Duodenal mucosa (tissue), 2 donors: ENCODE results near the gene ATP4B.

ENCODE experiments used
- H3K27ac ChIP-seq: one replicate; pipeline ENCODE4 v1.7.0; 2013; ENCODE audit warnings: low read depth, low read length
- H3K27me3 ChIP-seq, 2 donors: one replicate each; pipeline ENCODE4 v1.7.0; 2013; ENCODE audit warnings: low read length in 2 of 2, control low read depth in 1 of 2; ENCODE audit not compliant: insufficient read depth in 2 of 2, control insufficient read depth in 1 of 2
- H3K36me3 ChIP-seq, 2 donors: one replicate each; pipeline ENCODE4 v1.7.0; 2013; ENCODE audit warnings: low read length in 2 of 2, control low read depth in 1 of 2; ENCODE audit not compliant: insufficient read depth in 2 of 2, control insufficient read depth in 1 of 2
- H3K4me1 ChIP-seq, 2 donors: one replicate each; pipeline ENCODE4 v1.7.0; 2013; ENCODE audit warnings: low read length in 2 of 2, control low read depth in 1 of 2; ENCODE audit not compliant: insufficient read depth in 2 of 2, control insufficient read depth in 1 of 2
- H3K4me3 ChIP-seq, 2 donors: one replicate each; pipeline ENCODE4 v1.7.0; 2013; ENCODE audit warnings: low read length in 2 of 2, low read depth in 1 of 2
- H3K9ac ChIP-seq, 2 donors: one replicate each; pipeline ENCODE4 v1.7.0; 2013; ENCODE audit warnings: low read length in 2 of 2, low read depth in 1 of 2
- H3K9me3 ChIP-seq, 2 donors: one replicate each; pipeline ENCODE4 v1.7.0; 2013; ENCODE audit warnings: low read length in 2 of 2, control low read depth in 1 of 2; ENCODE audit not compliant: control insufficient read depth in 1 of 2

Gene ATP4B

DNA sequence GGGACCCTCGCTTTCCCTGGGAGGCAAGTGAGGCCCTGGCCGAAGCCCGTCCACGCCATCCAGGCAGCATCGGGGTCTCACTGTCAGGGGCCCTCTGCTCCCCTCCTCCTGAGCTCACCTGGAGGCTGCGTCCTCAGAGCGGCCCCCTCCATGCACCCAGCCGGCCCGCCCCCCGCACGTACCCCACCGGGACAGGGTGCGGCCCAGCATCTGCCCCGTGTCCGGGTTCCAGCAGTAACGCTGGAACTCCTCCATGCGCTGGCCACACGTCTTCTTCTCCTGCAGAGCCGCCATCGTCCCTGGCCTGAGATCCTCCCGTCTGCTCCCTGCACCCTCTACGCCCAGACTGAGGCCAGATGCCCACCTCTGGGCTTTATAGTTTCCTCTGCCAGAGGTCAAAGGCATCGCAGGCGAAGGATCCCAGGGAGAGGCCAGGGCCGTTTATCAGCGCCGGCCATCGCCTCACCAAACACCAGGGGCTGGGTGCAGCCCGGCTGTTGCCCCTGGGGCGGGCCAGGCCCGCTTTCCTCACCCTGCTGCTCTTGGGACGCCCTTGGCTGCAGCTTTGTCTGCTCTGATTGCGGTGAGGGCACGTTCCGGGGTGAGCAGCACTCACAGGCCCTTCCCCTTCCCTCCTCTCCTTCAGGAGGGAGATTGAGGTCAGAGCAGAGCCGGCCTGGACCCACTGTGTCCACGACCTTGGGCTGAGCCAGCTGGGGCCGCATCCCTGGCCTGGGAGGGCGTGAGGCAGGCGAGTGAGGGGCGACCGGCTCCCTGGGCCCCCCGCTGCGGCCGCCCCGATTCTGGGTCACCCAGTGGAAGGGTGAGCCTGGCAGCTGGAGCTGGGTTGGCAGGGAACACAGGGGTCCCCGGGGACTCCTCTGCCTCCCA, at the start of gene ATP4B:
Gene ATP4B, minus strand, starts transcription at position 348 of the 891 bp plus-strand sequence. Its CDS starts 54 bp downstream, at position 294.
- Histone ChIP-seq H3K36me3 (no peaks in the 10 kb centered on the region), H3K27me3 (no peaks in the 10 kb centered on the region), H3K4me1 (peaks cover 0 to 6% of the 10 kb centered on the region in 2 donors), H3K9ac (no peak within 1 kb of the TSS), H3K27ac (no peak within 1 kb of the TSS), H3K9me3 (peaks cover 0 to 7% of the 10 kb centered on the region in 2 donors), H3K4me3 (no peak within 1 kb of the TSS)

DNA sequence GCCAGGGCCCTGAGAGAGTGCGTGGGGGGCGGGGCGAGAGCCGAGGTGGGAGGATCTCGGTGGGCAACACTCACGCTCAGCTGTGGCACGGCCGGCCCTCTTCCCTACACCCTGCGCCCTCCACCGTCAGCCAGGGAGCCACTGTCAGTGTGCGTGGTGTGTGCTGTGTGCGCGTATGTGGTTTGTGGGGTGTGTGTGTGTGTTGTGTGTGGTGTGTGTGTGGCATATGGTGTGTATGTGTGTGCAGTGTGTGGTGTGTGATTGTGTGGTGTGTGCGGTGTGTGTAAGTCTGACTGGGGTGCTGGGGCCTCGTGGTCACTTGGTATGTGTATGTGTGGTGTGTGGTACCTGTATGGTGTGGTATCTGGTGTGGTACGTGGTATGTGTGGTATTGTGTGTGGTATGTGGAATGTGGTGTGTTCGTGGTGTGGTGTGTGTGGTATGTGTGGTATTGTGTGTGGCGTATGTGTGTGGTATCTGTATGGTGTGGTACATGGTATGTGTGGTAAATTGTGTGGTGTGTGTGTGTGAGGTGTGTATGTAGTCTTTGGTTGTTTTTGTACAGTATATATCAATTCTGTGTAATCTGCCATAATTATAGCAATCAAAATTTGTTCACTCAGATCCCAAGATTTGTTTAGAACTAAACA, 14.1 kb upstream of the ATP4B start:
- Histone ChIP-seq H3K27me3 (peaks cover 0 to 4% of the 10 kb centered on the region in 2 donors), H3K4me3 (no peak overlapping the region), H3K9ac (no peak overlapping the region), H3K9me3 (no peaks in the 10 kb centered on the region), H3K36me3 (no peaks in the 10 kb centered on the region), H3K4me1 (no peaks in the 10 kb centered on the region), H3K27ac (no peak overlapping the region)

DNA sequence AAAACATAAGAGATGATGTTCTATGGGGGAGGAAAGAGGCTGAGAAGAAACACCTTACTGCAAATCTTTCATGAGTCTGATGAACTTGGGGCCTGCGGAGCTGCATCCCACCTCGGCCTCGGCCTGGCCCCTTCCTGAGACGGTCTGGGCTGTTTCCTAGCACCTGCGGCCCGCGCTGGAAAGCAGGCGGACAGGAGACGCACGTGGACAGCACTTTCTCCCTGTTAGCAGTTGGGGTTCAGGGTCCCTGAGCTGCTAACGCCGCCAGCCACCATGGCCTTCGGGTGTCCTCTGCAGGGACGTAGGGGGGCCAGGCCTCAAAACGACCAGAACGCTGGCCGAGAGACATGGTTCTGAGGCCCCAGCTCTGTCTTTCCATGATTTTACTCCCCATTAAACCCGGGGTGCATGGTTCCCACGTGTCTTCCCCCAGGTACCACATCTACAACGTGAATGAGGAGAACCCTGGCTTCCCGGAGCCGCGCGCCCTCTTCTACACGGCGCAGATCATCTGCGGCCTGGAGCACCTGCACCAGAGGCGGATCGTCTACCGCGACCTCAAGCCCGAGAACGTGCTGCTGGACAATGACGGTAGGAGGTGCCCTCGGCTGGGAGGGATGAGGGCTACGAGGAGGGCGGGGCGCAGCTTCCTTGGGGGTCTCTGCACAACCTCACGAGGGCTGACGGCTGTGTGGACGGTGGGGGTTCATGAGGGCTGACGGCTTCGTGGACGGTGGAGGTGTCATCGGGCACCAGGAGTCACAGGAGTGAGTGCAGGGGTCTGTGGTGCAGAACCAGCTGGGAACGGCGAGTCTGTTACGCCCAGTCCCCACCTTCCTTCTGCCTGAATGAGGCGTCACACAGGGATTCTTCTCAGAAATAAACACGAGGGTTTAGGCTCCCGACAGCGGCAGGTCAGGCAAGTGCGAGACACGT, 13.3 kb upstream of the ATP4B start:
- Histone ChIP-seq H3K4me3 (no peak overlapping the region), H3K36me3 (no peaks in the 10 kb centered on the region), H3K27ac (no peak overlapping the region), H3K4me1 (no peaks in the 10 kb centered on the region), H3K9me3 (no peaks in the 10 kb centered on the region), H3K9ac (no peak overlapping the region), H3K27me3 (peaks cover 0 to 4% of the 10 kb centered on the region in 2 donors)

DNA sequence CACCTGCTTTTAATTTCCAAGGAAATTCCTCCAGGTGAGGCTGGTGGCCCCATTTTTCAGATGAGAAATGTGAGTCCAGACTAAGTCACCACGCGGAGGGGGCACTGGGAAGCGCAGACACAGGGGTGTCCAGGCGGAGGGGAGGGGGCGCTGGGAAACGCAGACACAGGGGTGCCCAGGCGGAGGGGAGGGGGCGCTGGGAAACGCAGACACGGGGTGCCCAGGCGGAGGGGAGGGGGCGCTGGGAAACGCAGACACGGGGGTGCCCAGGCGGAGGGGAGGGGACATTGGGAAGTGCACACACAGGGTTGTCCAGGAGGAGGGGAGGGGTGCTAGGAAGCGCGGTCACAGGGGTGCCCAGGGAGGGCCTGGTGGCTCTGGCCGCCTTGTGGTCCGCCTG, 12.5 kb upstream of the ATP4B start:
- Histone ChIP-seq H3K27me3 (peaks cover 0 to 4% of the 10 kb centered on the region in 2 donors), H3K4me3 (no peak overlapping the region), H3K9ac (no peak overlapping the region), H3K4me1 (no peaks in the 10 kb centered on the region), H3K36me3 (no peaks in the 10 kb centered on the region), H3K9me3 (no peaks in the 10 kb centered on the region), H3K27ac (no peak overlapping the region)

DNA sequence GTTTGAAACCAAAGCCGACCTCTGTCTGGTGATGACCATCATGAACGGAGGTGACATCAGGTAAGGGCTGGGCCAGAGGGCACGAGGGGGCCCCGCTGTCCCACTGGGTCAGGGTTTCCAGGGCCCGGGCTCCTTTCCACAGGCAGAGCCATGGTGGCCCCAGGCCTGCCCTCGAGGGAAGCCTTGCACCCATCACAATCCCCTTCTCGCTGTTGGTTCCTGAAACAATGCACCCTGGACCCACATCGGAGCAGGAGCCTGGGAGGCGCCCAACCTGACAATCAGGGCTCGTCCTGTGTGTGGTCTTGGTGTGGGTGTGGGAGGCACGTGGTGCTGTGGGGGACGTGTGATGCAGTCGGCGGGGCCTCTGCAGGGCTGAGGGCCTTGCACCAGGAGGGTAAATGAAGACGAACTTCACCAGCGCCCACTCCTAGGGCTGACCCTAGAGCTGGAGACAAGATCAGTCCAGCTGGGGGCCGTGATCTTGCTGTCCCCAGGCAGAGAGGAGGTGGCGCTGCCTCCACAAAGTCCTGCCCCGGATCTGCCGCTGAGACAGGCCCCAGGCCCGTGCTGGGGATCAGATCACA, 11.8 kb upstream of the ATP4B start:
- Histone ChIP-seq H3K27me3 (peaks cover 0 to 4% of the 10 kb centered on the region in 2 donors), H3K36me3 (no peaks in the 10 kb centered on the region), H3K4me1 (peaks cover 0 to under 1% of the 10 kb centered on the region in 2 donors), H3K4me3 (no peak overlapping the region), H3K9ac (no peak overlapping the region), H3K27ac (no peak overlapping the region), H3K9me3 (no peaks in the 10 kb centered on the region)

DNA sequence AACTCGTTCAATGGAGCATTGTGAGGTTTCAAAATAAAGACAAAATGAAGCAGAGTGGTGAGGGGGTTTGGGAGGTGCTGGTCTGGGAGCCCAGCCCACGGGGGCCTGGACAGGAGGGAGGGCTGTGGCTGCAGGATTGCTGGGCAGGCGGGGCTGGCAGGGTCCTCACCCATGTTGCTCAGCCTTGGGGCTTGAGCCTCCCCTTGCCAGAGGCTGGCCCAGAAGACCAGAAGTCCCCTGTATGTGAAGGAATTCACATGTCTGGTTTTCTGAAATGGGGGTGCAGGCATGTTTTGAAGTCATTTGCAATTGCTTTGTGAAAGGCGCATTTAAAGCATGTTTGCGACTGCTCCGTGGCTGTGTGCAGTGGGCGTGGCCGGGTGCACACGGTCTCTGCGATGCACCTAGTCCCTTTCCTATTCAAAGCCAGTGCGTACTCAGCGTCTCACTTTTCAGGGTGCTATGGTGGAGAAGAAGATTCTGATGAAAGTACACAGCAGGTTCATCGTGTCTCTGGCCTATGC, 11.3 kb upstream of the ATP4B start:
- H3K27ac ChIP-seq: no peak overlapping the region

DNA sequence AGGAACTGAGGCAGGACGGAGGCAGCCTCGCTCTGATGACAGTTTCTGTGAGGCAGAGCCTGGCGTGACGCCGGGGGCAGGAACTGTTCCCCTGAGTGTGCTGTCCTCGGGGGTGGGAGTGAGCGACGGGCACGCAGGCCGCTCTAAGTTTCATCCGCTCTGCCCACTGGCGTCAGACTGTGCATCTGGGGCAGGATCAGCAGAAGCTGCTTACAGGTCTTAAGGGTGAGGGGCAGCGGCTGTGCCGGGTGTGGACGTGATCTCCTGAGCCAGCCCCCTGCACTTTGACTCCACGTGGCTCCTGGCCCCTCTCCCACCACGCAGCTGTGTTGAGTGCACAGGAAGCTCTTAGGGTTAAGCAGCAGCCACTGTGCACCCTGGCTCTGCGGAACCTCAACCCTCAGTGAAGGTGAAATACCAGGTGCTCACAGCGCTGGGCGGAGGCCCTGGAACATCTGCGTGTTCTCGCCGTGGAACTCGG, 10.5 kb upstream of the ATP4B start:
- Histone ChIP-seq H3K9ac (no peak overlapping the region), H3K4me3 (no peak overlapping the region), H3K27ac (no peak overlapping the region), H3K9me3 (no peaks in the 10 kb centered on the region), H3K36me3 (no peaks in the 10 kb centered on the region), H3K4me1 (peaks cover 0 to 5% of the 10 kb centered on the region in 2 donors), H3K27me3 (peaks cover 0 to 4% of the 10 kb centered on the region in 2 donors)

More for the DNA sequence above, 11.3 kb upstream of the ATP4B start:
- no peaks in the 10 kb centered on the region for H3K9me3 ChIP-seq
- no peak overlapping the region for H3K9ac ChIP-seq
- H3K27me3 ChIP-seq: peaks cover 0 to 4% of the 10 kb centered on the region in 2 donors
- H3K4me3 ChIP-seq: no peak overlapping the region
- no peaks in the 10 kb centered on the region for H3K36me3 ChIP-seq
- H3K4me1 ChIP-seq: peaks cover 0 to 5% of the 10 kb centered on the region in 2 donors

DNA sequence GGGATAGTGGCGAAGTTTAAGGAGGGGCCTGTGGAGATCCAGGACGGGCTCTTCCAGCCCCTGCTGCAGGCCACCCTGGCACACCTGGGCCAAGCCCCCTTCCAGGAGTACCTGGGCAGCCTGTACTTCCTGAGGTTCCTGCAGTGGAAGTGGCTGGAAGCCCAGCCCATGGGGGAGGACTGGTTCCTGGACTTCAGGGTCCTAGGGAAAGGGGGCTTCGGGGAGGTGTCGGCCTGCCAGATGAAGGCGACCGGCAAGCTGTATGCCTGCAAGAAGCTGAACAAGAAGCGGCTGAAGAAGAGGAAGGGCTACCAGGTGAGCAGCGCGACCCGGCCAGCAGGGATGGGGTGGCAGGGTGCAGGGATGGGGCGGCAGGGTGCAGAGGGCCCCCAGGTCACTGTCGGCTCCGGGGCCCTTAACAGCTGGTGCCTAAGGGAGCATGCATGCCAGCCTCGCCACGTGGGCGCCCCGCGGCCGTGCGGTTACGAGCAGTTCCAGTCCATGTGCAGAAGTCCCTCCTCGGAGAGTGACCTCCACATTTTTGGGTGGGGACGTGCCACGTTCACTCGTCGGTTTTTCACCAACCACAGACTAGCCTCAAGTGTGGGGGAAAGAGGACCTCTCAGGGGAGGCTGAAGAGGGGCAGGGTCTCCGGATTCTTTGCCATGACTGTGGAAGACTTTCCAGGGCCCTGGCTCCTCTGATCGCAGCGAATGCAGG, 9.9 kb upstream of the ATP4B start:
- H3K36me3 ChIP-seq: no peaks in the 10 kb centered on the region
- peaks cover 0 to 5% of the 10 kb centered on the region in 2 donors for H3K4me1 ChIP-seq
- H3K9ac ChIP-seq: no peak overlapping the region
- H3K9me3 ChIP-seq: no peaks in the 10 kb centered on the region
- peaks cover 0 to 4% of the 10 kb centered on the region in 2 donors for H3K27me3 ChIP-seq
- no peak overlapping the region for H3K27ac ChIP-seq
- H3K4me3 ChIP-seq: no peak overlapping the region
